ENCODE data around the gene CDIPT. TPM values are rescaled to one million over a fixed set of nuclear protein-coding genes. Genes with fewer than 3 reads are reported as not detected.

CDIPT gene
- total RNA-seq, 1 donor from 2014 or later: 75.4 TPM

DNA sequence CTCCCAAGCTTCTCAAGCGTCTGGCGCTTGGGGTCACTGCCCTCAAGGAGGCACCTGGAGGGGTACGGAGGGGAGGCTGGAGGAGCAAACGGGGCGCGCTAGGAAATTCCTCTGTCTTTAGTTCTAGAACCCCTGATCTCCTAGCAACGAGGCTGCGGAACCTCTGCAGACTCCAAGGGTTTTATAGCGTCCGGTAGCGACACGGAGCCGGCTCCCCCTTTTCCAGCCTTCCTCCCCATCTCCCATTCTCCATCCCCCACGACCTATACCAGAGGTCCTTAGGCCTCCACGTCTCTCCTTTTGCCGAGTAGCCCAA is 601 bp upstream of the CDIPT start:
- H3K9me3 ChIP-seq: no peaks in the 10 kb centered on the region
- intact Hi-C loops (cut with DNase I): no loop called here
- H3K27ac ChIP-seq: peak overlapping the region; percentile 97
- no peak for DNase-seq
- peaks cover 17% of the 10 kb centered on the region for H3K4me1 ChIP-seq
- no peaks in the 10 kb centered on the region for H3K27me3 ChIP-seq (ENCODE audit: low read depth)
- H3K4me3 ChIP-seq: peak overlapping the region; percentile 91
- TF ChIP-seq, protein P1, sequence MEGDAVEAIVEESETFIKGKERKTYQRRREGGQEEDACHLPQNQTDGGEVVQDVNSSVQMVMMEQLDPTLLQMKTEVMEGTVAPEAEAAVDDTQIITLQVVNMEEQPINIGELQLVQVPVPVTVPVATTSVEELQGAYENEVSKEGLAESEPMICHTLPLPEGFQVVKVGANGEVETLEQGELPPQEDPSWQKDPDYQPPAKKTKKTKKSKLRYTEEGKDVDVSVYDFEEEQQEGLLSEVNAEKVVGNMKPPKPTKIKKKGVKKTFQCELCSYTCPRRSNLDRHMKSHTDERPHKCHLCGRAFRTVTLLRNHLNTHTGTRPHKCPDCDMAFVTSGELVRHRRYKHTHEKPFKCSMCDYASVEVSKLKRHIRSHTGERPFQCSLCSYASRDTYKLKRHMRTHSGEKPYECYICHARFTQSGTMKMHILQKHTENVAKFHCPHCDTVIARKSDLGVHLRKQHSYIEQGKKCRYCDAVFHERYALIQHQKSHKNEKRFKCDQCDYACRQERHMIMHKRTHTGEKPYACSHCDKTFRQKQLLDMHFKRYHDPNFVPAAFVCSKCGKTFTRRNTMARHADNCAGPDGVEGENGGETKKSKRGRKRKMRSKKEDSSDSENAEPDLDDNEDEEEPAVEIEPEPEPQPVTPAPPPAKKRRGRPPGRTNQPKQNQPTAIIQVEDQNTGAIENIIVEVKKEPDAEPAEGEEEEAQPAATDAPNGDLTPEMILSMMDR (IDR thresholded peaks at IDR 0.05): no peak
- peaks cover 28% of the 10 kb centered on the region for H3K36me3 ChIP-seq
- no peak for ATAC-seq

DNA sequence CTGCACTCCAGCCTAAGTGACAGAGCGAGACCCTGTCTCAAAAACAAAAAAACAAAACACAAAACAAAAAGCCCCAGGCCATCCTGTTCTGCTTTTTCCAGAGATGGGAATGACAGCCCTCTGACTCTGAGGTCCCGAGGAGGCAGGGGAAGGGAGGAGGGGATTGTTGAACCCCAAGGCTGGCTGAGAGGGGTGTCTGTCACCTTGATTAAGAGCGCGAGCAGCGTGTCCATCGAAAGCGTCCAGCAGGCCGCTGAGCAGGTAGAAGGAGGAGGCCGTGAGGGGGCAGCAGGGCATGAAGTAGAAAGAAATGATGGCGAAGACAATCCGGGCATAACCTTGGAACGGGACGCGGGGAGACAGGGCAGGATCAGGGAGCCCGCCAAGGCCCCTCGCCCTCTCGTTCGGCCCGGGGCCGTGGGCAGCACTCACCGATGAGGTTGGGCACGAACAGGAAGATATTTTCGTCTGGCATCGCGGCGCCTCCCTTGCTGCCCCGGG is 593 bp downstream of the CDIPT start:
- TF ChIP-seq, protein P1 (IDR thresholded peaks at IDR 0.05): no peak
- H3K27ac ChIP-seq: peak overlapping the region; percentile 97
- no peak for DNase-seq
- no peaks in the 10 kb centered on the region for H3K9me3 ChIP-seq
- H3K4me3 ChIP-seq: peak overlapping the region; percentile 91
- peaks cover 17% of the 10 kb centered on the region for H3K4me1 ChIP-seq
- H3K36me3 ChIP-seq: peaks cover 34% of the 10 kb centered on the region
- intact Hi-C loops (cut with DNase I): no loop called here
- H3K27me3 ChIP-seq (ENCODE audit: low read depth): no peaks in the 10 kb centered on the region
- ATAC-seq: peak; percentile 1 to 44

DNA sequence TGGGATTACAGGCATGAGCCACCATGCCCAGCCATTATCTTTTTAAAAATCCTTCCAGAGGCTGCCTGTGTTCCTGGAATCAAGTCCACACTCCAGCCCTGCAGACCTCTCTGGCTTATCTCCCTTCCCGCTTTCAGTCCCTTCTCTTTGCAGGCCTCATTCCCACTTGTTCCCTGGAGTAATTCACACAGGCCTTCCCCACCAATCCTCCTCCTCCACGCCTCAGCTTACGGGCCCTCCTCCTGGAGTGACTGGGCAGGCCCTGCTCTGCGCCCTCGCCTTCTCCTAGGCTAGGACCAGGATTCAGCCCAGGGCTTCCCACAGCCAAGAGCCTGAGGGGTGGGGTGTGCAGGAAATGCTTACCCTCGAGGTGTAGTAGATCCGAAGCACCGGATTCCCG is 2.8 kb downstream of the CDIPT start:
- Histone ChIP-seq H3K36me3 (peaks cover 34% of the 10 kb centered on the region), H3K27ac (no peak overlapping the region), H3K9me3 (no peaks in the 10 kb centered on the region), H3K4me1 (peaks cover 17% of the 10 kb centered on the region), H3K4me3 (no peak overlapping the region), H3K27me3 (ENCODE audit: low read depth) (no peaks in the 10 kb centered on the region)
- DNase-seq (no peak), ATAC-seq (no peak)
- intact Hi-C loops (cut with DNase I): no loop called here
- TF ChIP-seq, protein P1 (IDR thresholded peaks at IDR 0.05): no peak

DNA sequence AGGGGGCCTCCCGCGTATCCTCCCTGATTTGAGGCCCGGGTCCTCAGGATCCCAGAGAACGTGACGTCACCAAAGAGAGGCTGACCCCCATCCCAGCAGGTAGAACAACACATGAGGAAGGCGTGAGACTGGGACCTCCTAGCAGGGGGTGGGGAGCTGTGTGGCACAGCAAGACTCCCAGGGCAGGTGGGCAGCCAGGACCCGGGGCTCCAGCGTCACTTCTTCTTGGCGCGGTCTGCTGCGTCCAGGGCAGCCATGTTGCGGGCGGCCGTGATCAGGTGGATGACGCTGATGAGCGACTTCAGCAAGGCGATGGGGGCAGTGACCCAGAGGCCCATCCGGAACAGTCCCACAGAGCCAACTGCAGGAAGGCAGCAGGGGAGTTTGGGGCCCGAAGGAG is 4.1 kb downstream of the CDIPT start:
- Histone ChIP-seq H3K4me3 (no peak overlapping the region), H3K9me3 (no peaks in the 10 kb centered on the region), H3K36me3 (peaks cover 34% of the 10 kb centered on the region), H3K4me1 (peaks cover 17% of the 10 kb centered on the region), H3K27ac (no peak overlapping the region), H3K27me3 (ENCODE audit: low read depth) (no peaks in the 10 kb centered on the region)
- ATAC-seq: no peak
- no peak for DNase-seq
- TF ChIP-seq, protein P1 (IDR thresholded peaks at IDR 0.05): no peak
- intact Hi-C loops (cut with DNase I): no loop called here

DNA sequence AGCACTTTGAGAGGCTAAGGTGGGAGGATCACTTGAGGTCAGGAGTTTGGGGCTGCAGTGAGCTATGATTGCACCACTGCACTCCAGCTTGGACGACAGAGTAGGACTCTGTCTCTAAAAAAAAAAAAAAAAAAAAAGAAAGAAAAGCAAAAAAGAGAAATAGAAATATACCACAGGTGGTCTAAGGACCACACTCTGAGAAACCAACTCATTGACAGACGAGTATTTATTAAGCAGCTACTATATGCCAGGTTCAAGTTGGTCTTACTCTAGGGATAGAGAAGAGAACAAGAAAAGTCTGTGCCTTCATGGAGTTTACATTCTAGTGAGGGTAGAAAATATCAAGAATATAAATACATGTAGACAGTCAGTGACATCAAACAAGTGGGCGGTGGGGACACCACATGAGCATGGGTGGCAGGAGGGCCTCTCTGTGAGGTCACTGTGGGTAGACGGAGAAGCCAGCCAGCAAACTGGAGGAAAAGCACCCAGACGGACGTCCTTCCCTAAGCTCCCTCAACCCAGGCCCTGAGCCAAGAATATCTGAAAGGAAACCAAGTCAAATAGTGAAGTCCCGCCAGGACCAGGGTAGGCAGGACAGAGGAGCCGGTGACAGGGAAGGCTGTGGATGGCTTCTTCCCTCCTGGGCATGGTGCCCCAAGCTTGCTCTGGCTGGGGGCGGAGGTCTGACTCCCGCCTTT is 4.7 kb downstream of the CDIPT start:
- ATAC-seq: no peak
- Histone ChIP-seq H3K9me3 (no peaks in the 10 kb centered on the region), H3K4me3 (no peak overlapping the region), H3K27ac (no peak overlapping the region), H3K36me3 (peaks cover 34% of the 10 kb centered on the region), H3K4me1 (peaks cover 17% of the 10 kb centered on the region), H3K27me3 (ENCODE audit: low read depth) (no peaks in the 10 kb centered on the region)
- intact Hi-C loops (cut with DNase I): no loop called here
- TF ChIP-seq, protein P1 (IDR thresholded peaks at IDR 0.05): no peak
- no peak for DNase-seq
